ENCODE data around the gene KRT3.

- TF ChIP-seq CTCF (IDR thresholded peaks at IDR 0.05; ENCODE audit: borderline replicate concordance, extremely low read depth, low read length, poor library complexity, severe bottlenecking) = no peak
- TF ChIP-seq EZH2 (IDR thresholded peaks at IDR 0.05; ENCODE audit: borderline replicate concordance, low read depth, low read length, severe bottlenecking) = no peak
Measured at GRCh38 chr12:52810554-52810953, 14.6 kb upstream of the KRT3 start.
